DMS 273 (cell line): ENCODE data around the gene P2RY11.

Experiments
- DNase-seq: peaks from one replicate; lab custom pipeline; 2025; ENCODE audit not compliant: unreplicated experiment; lab: John Stamatoyannopoulos, UW

Gene P2RY11

DNA sequence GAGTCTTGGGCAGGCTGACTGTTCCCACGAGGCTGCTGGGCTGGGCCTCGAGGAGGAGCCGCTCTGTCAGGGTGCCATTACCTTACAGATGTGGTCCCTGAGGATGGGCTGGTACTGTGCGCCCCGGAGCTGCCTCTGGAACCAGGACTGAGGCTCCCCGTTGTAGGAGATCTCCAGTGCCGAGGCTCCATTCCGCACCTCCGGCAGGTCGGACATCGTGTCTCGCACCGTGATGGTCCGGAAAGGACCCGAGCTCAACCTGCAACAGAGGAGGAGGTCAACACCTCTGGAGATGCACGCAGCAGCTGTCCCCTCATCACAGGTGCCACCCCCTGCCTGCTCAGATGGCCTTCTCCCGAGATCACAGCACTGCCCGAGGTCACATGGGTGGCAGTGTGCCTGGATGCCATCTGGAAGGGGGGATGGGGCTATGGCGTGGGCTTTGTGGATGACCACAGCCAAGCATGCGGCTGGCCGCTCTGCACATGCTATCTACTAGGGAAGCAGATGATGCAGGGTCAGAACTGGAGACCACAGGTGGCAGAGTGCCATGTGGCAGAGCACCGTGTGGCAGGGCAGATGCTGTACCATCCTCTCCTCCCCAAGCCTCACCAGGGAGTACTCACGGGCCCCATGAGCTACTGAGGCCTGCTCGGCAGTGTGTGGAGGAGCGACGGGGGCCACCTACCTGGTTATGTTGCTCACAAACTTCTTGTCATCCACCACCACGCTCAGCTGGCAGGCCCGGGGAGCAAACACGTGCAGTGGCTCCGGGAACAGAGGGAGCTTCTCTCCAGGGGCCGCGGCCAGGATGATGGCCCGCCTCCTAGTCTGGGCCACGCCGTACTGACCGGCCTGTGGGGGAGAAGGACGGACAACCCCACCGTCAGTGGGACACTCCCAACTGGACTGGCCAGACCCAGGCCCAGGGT lies 26.5 kb downstream of the P2RY11 start:
- peak; percentile 49 for DNase-seq

- peak; percentile 28 for DNase-seq
Observed at GRCh38 chr19:10138879-10139795, 27.6 kb downstream of the P2RY11 start.

DNA sequence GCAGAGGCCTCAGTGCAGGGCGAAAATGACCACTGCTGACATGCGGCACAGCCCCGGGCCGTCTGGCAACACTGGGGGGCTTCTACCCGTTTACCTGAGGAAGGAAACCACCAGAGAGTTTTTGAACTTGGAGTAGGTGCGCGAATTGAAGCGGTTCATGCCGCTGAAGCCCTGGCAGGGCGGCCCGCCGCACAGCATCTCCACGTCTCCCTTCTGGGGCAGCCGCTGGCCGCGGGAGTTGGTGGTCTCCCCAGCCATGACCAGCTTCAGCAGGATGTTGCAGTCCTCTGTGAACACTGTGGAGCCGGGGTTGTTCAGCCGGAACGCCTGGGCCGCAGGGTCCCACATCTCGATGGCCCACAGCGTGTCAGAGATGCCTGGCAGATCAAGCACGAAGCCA lies 28.5 kb downstream of the P2RY11 start:
- DNase-seq, result no peak

GRCh38 chr19:10141479-10141878 lies 30.0 kb downstream of the P2RY11 start:
- no peak for DNase-seq

- no peak for DNase-seq
Observed at GRCh38 chr19:10141973-10142372, 30.5 kb downstream of the P2RY11 start.

GRCh38 chr19:10142701-10143375 lies 31.3 kb downstream of the P2RY11 start:
- no peak for DNase-seq

DNA sequence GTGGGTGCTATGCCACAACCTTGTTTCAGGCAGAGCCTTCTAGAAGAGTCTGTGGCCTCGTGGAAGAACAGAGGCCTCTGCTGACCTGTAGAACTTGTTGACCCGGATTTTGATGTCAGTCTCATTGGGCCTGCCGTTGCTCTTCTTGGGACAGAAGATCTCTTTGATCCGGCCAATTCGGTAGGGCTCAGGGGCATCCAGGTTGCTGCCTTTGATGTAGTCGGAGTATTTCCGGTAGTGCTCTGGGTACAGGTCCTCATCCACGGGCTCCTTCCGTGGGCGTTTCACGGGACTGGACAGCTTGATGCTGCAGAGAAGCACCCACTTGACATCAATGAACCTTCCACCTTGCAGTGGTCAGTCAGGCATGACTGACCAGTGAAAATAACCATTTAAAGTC lies 32.2 kb downstream of the P2RY11 start:
- DNase-seq, result no peak

GRCh38 chr19:10144361-10144760 lies 32.9 kb downstream of the P2RY11 start:
- no peak for DNase-seq

- no peak for DNase-seq
Observed at GRCh38 chr19:10145031-10145430, 33.5 kb downstream of the P2RY11 start.

DNA sequence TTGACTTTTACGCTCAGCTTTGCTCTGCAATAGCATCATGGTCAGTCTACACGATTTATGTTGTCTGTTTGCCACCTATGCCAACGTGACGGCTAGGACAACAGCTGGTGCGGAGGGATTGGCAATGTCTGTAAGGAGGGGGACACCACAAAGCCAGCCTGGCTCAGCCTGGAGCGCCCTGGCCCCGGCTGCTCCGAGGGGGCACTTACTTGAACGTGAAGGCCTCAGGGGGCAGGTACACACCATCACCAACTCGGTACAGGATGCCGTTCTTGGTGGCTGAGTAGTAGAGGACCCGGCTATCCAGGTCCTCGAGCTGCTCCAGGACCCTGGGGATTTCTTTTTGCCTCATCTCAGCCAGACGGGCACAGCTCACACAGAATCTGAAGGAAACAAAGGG lies 34.6 kb downstream of the P2RY11 start:
- DNase-seq, result no peak

DNA sequence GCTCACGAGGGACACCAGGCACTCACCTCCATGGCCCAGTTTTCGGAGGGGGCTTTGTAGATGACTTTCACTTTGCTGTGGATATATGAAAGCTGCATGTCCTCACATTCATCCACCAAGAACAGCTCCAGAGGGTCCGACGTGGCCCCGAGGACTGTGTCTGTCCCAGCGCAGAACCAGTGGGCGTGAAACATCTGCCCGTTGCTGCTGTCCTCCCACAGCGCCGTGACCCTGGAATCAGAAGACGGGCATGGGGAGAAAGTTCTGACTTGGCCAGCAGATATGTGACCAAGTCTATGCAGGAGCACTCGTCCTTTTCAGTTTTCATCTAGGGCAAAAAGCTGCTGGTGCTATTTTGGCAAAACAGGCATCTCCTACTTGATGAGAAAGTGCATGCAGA lies 37.9 kb downstream of the P2RY11 start:
- no peak for DNase-seq

DNA sequence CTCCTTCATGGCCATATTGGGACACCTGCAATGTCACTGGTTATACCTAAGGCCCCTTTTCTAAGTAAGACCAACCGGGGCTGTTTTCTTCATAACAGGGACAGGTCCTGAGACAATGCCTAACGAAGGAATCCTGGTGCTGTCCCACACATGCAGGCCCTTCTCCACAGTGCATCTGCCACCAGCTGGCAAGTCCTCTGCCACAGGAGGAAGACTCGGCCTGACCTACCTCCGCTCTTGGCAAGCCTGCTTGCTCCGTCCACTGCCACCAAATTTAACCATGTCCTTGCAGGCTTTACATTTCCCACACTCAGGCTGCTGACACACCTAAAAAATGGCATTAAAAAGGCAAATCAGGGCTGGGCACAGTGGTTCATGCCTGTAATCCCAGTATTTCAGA lies 40.0 kb downstream of the P2RY11 start:
- DNase-seq, result no peak

GRCh38 chr19:10152100-10152499 lies 40.6 kb downstream of the P2RY11 start:
- no peak for DNase-seq

DNA sequence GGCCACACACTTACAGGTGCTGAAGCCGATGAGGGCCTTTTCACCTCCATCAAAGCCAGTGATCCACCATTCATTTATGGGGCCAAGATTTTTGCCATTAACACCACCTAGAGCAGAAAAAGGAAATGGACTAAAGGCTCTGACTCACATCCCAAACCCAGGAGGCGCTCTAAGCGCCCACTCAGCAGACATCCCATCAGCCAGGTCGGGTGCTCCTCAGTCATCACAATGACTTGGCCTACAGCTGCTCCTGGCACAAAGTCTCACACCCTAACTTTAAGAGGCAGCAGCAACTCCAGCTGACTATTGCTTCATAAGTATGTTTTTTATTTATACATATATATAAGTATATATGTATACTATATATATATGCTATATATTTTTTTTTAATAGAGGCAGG lies 44.3 kb downstream of the P2RY11 start:
- DNase-seq, result no peak

DNA sequence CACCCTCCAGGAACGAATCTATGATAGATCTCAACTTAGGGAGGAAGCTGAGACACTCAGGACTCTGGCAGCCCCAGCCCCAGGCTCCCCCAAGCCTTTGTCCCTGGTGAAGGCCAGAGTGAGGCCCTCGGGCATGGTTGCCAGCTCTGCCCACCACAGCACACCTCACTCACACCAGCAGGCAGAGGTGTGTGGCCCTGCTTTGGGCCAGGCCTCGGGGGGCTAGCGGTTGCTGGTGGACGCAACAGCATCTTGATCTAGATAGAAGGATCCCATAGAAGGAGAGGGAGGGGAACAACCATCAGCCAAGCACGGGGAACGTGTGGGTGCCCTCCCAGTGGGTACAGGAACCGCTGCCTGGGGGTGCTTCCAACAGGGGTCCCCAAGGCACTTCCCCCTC lies 46.6 kb downstream of the P2RY11 start:
- DNase-seq, result no peak

- no peak for DNase-seq
Observed at GRCh38 chr19:10158485-10158884, 47.0 kb downstream of the P2RY11 start.

DNA sequence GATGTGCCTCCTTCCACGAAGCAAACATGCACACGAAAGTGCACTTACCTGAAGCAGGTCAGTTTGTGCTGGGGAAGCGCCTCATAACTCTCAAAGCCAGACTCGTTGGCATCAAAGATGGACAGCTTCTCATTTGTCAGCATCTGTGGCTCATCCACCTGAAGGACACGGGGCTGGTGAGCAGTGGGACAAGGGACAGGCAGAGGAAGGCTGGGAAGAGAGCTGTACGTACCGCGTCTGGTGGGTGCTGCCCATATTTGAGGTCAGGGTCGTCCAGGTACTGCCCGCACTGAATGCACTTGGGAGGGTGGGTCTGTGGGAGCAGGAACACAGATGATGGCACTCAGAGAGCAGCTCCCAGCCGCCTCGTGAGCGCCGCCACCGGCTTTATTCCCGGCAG lies 48.1 kb downstream of the P2RY11 start:
- no peak for DNase-seq

DNA sequence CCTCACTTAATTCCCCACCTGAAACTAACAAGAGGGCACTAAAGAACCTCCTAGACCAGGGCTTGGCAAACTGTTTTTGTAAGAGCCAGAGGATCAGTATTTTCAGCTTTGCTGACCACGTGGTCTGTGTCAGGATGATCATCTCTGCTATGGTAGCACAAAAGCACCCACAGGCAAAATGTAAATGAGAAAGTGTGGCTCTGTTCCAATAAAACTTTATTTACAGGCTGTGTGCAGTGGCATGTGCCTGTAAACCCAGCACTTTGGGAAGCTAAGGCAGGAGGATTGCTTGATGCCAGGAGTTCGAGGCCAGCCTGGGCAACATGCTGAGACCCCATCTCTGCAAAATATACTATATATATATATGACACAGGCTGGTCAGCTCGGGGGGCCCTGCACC lies 52.0 kb downstream of the P2RY11 start:
- no peak for DNase-seq
